Putamen (tissue), 1 donor: Measurements from ENCODE around the gene CBFA2T2.
"Not testable (repeated sequence)": the region's sequence is repeated elsewhere in the genome, so short reads cannot be mapped to it uniquely, and the experiment has no call there.

Experiments
- DNase-seq: peaks from one replicate; pipeline ENCODE4 v3.0.0-alpha.2; 2016; ENCODE audit warnings: low spot score

CBFA2T2 gene

GRCh38 chr20:33470866-33471265, 19.0 kb upstream of the CBFA2T2 start:
- DNase-seq, result no peak

DNA sequence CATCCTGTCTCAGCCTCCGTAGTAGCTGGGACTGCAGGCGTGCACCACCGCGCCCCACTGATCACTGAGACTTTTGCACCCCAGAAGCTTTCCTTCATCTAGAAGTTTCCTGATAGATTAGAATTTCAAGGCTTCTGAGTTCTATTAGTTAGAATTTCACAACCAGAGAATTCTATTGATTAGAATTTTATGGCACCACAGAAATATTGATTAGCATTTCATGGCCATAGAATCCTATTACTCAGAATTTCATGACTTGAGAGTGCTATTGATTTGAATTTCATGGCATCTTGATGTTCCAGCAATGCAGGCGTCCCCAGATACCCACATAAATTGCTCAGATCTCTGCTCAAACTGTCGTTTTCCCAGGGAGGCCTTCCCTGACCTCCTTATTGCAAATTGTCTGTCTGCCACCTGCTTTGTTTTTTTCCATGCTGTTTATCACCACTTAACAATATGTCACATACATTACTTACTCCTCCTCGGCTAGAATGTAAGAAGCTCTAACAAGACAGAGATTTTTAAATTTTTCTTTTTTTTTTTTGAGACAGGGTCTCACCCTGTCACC, 16.9 kb upstream of the CBFA2T2 start:
- no peak for DNase-seq

- DNase-seq, result no peak
Observed at GRCh38 chr20:33474097-33474873, 15.6 kb upstream of the CBFA2T2 start.

- DNase-seq, result no peak
Observed at GRCh38 chr20:33474963-33475362, 14.9 kb upstream of the CBFA2T2 start.

DNA sequence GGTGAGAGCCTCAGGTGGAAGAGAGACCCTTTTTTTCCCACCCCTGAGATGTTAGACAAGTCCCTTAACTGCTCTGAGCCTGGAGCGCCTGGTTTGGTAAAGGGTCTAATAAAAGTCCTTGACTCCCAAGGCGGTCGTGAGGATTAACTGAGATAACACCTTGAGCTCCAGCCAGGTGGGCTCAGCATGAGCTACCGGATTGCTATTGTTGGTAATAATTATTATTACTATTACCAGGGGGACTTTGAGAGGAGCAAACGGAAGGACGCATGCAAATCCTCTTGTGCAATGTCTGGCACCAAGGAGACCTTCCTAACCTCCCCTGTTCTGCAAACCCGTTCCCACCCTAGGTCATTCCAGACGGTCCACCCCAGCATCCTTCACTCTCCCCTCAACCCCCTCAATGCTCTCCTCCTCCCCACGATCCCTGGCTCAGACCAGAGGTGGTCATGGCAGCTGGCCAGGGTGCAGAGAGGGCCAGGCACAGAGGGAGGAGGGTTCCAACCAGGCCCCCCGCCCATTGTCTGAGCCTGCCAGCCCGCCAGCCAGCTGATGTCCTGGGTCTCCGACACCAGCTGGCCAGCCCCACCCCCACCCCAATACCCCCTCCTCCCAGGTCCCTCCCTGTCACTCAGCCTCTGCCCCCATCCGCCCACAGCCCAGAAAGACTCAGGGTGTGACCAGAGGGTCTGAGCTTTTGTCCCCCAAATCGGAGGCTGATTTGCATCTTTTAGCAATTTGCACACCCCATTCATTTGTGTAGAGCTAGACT, 14.3 kb upstream of the CBFA2T2 start:
- no peak for DNase-seq

DNA sequence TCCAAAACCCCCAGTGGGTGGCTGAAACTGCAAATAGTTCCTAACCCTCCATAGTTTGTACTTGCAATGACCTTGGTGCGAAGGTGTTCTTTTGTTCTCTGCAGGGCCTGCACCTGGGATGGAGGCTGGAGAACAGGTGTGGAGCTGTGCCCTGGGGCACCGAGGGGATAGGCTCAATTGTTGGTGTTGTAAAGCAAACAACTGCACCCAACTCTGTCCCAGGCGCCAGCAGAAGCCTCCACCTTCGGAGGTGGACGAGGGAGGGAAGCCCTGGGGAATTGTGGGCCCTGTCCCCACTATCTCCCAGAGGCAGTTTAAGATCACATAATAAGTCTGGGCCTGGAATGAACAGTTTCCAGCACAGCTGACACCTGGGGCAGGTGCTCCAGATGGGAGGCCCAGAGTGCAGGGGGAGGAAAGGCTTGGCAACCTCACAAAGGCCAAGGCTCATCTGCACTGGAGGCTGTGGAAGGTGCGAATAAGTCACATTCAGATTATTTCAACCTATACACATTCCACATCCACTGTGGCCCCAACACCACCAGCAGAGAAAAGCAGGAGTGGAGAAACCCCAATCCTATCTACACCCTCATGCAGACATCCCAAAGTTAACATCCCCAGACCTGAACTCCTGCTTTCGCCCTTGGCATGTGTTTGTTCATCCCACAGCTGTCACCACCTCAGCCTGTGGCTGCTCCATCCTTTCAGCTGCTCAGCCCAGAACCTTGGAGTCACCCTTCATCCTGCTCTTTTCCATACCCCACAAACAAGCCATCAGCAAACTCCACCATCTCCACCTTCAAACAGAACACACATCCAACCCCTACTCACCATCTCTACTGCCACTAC, 12.3 kb upstream of the CBFA2T2 start:
- DNase-seq, result no peak

DNA sequence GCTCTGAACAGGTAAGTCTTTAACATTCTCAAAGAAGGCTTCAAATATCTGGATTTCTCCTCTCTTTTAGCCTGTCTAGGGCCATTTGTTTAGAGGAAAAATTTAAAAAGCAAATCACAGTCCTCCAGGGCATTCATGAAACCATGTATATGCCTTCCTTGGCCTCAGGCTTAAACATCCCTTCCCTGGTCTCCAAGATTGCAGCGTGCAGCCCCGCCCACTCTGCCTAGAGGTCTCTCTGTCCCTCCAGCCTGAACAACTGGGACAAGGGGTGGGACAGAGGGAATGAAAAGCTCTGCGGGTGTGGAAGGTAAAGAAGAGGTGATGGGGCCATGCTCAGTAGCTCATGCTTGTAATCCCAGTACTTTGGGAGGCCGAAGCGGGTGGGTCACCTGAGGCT, 9.8 kb upstream of the CBFA2T2 start:
- DNase-seq, result no peak

DNA sequence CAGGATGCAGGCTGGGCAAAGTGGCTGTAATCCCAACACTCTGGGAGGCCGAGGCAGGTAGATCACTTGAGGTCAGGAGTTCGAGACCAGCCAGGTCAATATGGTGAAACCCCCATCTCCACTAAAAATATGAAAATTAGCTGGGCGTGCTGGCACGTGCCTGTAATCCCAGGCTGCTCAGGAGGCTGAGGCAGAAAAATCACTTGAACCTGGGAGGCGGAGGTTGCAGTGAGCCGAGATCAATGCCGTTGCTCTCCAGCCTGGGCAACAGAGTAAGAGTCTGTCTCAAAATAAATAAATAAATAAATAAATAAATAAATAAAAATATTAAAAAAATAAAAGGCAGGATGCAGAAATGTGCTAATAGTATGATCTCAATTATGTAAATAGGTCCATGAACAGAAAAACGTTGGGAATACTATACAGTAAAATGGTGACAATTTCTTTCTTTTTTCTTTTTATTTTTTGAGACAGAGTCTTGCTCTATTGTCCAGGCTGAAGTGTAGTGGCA, 8.4 kb upstream of the CBFA2T2 start:
- DNase-seq, result no peak

GRCh38 chr20:33482581-33482980, 7.3 kb upstream of the CBFA2T2 start:
- DNase-seq, result no peak

GRCh38 chr20:33483186-33483585, 6.7 kb upstream of the CBFA2T2 start:
- not testable (repeated sequence) for DNase-seq

DNA sequence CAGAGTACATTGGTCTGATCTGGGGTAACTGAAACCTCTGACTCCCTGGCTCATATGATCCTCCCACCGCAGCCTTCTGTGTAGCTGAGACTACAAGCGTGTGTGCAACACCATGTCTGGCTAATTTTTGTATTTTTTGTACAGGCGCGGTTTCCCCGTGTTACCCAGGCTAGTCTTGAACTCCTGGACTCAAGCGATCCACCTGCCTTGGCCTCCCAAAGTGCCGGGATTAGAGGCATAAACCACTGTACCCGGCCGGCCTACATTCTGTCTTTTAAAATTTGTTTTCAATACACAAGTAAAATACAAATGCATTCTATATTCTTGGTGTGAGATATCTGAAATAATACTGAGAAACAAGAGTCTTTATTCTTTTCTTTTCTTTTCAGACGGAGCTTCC, 1.7 kb upstream of the CBFA2T2 start:
- no peak for DNase-seq

DNA sequence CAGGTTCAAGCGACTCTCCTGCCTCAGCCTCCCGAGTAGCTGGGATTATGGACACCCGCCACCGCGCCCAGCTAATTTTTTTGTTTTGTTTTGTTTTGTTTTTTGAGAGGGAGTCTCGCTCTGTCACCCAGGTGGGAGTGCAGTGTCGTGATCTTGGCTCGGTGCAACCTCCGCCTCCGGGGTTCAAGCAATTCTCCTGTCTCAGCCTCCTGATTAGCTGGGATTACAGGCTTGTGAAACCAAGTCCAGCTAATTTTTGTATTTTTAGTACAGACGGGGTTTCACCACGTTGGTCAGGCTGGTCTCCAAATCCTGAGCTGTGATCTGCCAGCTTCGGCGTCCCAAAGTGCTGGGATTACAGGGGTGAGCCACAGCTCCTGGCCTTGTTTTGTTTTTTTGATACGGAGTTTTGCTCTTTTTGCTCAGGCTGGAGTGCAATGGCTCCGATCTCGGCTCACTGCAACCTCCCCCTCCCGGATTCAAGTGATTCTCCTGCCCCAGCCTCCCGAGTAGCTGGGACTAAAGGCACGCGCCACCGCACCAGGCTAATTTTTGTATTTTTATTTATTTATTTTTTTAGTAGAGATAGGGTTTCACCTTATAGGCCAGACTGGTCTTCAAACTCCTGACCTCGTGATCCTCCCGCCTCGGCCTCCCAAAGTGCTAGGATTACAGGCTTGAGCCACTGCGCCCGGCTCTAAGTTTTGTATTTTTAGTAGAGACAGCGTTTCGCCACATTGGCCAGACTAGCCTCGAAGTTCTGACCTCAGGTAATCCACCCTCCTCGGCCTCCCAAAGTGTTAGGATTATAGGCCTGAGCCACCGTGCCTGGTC, 1.0 kb upstream of the CBFA2T2 start:
- not testable (repeated sequence) for DNase-seq

DNA sequence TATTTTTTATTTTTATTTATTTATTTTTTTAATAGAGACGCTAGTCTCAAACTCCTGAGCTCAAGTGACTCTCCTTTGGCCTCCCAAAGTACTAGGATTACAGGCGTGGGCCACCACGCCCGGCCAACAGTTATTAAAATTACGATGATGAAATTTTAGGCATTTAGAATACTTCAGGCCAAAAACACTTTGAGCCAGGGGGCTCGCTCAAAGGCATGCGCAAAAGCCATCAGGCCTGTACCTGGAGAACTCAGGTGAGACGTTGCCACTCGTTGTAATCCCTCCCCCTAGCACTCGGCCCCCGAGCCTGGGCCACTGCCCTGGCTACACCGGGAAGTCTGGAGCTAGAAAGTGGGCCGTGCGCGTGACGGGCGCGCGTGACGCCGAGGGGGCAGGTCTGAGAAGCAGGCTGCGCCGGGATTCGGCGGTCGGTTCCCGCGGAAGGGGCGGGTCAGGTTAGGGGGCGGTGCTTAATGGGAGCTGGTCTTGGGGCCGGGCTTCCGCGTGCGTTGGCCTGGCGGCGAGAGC, 337 bp upstream of the CBFA2T2 start:
- DNase-seq, result peak; percentile 98

- DNase-seq, result no peak
Observed at GRCh38 chr20:33490934-33491656, 1.2 kb downstream of the CBFA2T2 start.

DNA sequence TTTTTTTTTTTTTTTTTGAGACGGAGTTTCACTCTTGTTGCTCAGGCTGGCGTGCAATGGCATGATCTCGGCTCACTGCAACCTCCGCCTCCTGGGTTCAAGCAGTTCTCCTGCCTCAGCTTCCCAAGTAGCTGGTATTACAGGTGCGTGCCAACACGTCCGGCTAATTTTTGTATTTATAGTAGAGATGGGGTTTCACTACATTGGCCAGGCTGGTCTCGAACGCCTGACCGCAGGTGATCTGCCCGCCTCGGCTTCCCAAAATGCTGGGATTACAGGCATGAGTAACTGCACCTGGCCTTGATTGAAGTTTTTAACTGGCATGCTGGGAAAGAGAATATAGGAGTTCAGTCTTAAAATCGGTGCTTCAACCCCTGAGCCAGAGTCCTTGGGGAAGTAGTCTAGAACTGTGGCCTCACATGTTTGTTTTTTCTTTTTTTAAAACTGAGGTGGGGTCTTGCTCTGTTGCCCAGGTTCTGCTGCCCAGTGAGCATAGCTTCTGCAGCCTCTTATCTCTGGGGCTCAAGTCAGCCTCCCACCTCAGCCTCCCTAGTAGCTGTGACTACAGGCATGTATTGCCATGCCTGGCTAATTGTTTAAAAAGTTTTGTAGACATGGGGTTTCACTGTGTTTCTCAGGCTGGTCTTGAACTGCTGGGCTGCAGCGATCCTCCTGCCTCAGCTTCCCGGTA, 3.3 kb downstream of the CBFA2T2 start:
- DNase-seq, result no peak

- DNase-seq, result not testable (repeated sequence)
Observed at GRCh38 chr20:33496776-33497175, 6.9 kb downstream of the CBFA2T2 start.

DNA sequence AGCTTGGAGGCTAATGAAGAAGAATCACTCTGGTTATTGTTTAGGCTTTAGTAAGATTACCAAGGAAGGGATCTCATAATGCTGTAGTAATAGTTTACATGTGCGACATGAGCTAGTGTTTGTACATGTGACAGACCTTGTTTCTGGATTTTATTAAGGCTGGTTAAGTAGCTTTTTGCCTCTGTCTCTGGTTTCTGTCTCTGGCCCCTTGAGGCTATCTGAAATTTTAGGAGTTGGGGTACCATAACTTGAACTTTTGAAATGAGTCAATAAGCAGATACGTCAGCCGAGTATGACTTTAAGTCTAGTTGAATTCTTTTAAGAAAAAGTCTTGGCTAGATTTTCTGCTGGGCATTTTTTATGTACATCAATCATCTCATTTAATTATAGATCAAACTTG, 9.5 kb downstream of the CBFA2T2 start:
- DNase-seq, result no peak

- DNase-seq, result no peak
Observed at GRCh38 chr20:33501000-33501399, 11.1 kb downstream of the CBFA2T2 start.

DNA sequence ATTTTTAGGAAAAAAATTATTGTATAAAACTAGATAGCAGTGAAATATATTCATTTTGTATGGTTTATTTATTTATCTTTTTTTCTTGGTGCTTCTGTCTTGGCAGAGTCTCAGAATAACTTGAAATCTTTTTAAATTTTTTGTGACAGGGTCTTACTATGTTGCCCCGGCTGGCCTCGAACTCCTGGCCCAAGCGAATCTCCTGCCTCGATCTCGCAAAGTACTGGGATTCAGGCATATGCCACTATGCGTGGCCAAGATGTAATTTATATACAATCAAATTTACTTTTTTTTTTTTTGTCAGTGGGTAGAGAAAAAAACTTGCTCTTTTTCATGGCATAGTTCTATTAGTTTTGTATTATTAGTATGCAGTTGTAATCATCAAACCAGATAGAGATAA, 13.7 kb downstream of the CBFA2T2 start:
- no peak for DNase-seq

DNA sequence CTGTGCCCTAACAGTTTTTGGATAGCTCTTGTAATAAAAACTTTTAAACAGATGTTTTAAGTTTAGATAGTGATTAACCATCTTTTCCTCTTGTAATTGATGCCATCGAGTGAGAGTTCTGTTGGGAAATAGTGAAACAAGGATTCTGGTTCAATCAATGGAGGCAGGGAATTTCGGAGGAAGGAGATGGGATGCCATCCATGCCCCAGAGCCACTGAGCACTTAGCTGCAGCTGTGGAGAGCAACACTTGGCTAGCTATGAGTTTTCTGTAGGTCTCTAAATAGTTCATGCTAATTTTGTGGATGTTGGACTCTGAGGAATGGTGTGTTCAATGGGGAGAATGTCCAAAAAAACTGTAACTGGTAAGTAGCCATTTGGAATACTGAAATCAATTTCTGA, 16.7 kb downstream of the CBFA2T2 start:
- no peak for DNase-seq
